ENCODE results near the gene CNNM1.

DNA sequence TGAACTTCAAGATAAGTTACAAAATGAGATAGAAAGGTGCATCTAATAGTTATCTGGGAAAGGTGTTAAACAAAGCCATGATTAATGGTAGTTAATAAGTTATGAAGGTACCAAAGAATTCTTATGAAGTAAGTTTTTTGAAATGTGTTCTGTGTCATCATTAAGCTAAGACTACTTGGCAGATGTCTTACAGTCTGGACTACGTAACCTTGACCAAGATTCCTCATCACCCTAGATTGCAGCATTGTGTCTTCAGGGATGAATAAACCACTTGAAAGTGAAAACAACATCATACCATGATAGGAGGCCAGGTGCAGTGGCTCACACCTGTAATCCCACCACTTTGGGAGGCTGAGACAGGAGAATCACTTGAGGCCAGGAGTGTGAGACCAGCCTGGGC is 53.0 kb downstream of the CNNM1 start:
- TF ChIP-seq, protein P1, sequence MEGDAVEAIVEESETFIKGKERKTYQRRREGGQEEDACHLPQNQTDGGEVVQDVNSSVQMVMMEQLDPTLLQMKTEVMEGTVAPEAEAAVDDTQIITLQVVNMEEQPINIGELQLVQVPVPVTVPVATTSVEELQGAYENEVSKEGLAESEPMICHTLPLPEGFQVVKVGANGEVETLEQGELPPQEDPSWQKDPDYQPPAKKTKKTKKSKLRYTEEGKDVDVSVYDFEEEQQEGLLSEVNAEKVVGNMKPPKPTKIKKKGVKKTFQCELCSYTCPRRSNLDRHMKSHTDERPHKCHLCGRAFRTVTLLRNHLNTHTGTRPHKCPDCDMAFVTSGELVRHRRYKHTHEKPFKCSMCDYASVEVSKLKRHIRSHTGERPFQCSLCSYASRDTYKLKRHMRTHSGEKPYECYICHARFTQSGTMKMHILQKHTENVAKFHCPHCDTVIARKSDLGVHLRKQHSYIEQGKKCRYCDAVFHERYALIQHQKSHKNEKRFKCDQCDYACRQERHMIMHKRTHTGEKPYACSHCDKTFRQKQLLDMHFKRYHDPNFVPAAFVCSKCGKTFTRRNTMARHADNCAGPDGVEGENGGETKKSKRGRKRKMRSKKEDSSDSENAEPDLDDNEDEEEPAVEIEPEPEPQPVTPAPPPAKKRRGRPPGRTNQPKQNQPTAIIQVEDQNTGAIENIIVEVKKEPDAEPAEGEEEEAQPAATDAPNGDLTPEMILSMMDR (conservative IDR thresholded peaks at IDR 0.05 in 1 of 2, IDR thresholded peaks at IDR 0.05 in 1 of 2; ENCODE audit: extremely low read depth in 1 of 2, insufficient read depth in 1 of 2, low read depth in 1 of 2, low read length in 2 of 2): no peak
- TF ChIP-seq EZH2 (IDR thresholded peaks at IDR 0.05; ENCODE audit: borderline replicate concordance, low read length): no peak
